ENCODE results near the gene IER2. TPM values are rescaled to one million over a fixed set of nuclear protein-coding genes. Genes with fewer than 3 reads are reported as not detected.
A peak's percentile ranks its signal among the peaks of the same experiment; 100 is the strongest.

Gene IER2
- total and polyA plus RNA-seq, 9 of the 15 experiments (the other 6 are each of a cell fraction or from before 2014, with no cell fraction given), result 4.5 to 205 (median 23.7) TPM

- TF ChIP-seq ELF4 (CRISPR knock-in tag; IDR thresholded peaks at IDR 0.05) (no peak), ARID3B (CRISPR knock-in tag; IDR thresholded peaks at IDR 0.05; ENCODE audit: borderline replicate concordance) (no peak), TAF1 (IDR thresholded peaks at IDR 0.05; ENCODE audit: control insufficient read depth, extremely low read depth, insufficient read depth, low read length, severe bottlenecking) (peak; percentile 88), ZC3H4 (CRISPR knock-in tag; IDR thresholded peaks at IDR 0.05; ENCODE audit: borderline replicate concordance) (no peak), POLR3A (IDR thresholded peaks at IDR 0.05; ENCODE audit: borderline replicate concordance, extremely low read depth, insufficient read depth, insufficient read length) (no peak), ZNF589 (CRISPR knock-in tag; IDR thresholded peaks at IDR 0.05; ENCODE audit: low read depth) (no peak), NR4A1 (CRISPR knock-in tag; IDR thresholded peaks at IDR 0.05) (no peak), NR4A1 (tag; IDR thresholded peaks at IDR 0.05) (no peak), EHMT2 (IDR thresholded peaks at IDR 0.05) (no peak), BMI1 (IDR thresholded peaks at IDR 0.05; ENCODE audit: low read length) (no peak), BCOR (IDR thresholded peaks at IDR 0.05) (0 out of 2 replicates have a peak, but pooled peaks have one; percentile 8), MAX (CRISPR knock-in tag; IDR thresholded peaks at IDR 0.05) (peak; percentile 84), ZNF444 (CRISPR knock-in tag; IDR thresholded peaks at IDR 0.05) (no peak), NBN (IDR thresholded peaks at IDR 0.05; ENCODE audit: low read depth) (no peak), GATAD2A (IDR thresholded peaks at IDR 0.05) (no peak), HMG20B (CRISPR knock-in tag; IDR thresholded peaks at IDR 0.05) (no peak), CTCF (IDR thresholded peaks at IDR 0.05 in 2 of 3, conservative IDR thresholded peaks at IDR 0.05 in 1 of 3; ENCODE audit: insufficient read depth in 2 of 3, low read depth in 1 of 3, low read length in 3 of 3) (peak in 1 of 3 experiments; percentile 18; a peak in 2 of 6 replicates), MYC (IDR thresholded peaks at IDR 0.05; ENCODE audit: low read depth, low read length) (peak; percentile 94), MYC (CRISPR knock-in tag; IDR thresholded peaks at IDR 0.05; ENCODE audit: borderline replicate concordance, low read depth) (peak; percentile 94), TARDBP (IDR thresholded peaks at IDR 0.05) (no peak), HDAC8 (tag; IDR thresholded peaks at IDR 0.05) (no peak), JUN (IDR thresholded peaks at IDR 0.05; ENCODE audit: borderline replicate concordance, low read depth, low read length) (peak; percentile 31; the same call in 1 of the 2 replicates), JUN (CRISPR knock-in tag; IDR thresholded peaks at IDR 0.05; ENCODE audit: borderline replicate concordance) (no peak), DIDO1 (tag; IDR thresholded peaks at IDR 0.05; ENCODE audit: low read depth) (no peak), ARID1B (IDR thresholded peaks at IDR 0.05) (no peak)
These were observed 1.6 kb downstream of the IER2 start (continued) for GRCh38 chr19:13151605-13152355.
